ENCODE results near the gene DQX1. TPM values are rescaled to one million over a fixed set of nuclear protein-coding genes. Genes with fewer than 3 reads are reported as not detected.

DQX1 gene
- total and polyA plus RNA-seq, 9 of the 15 experiments (the other 6 are each of a cell fraction or from before 2014, with no cell fraction given), result 0.04 to 0.38 (median 0.18) TPM; not detected in 1

GRCh38 chr2:74502720-74503505 is 23.1 kb downstream of the DQX1 start (continued):
- TF ChIP-seq ZNF398 (CRISPR knock-in tag; IDR thresholded peaks at IDR 0.05) (no peak), BRF2 (IDR thresholded peaks at IDR 0.05; ENCODE audit: borderline replicate concordance, insufficient read depth, insufficient read length) (no peak), ELF4 (CRISPR knock-in tag; IDR thresholded peaks at IDR 0.05) (no peak), POU5F1 (IDR thresholded peaks at IDR 0.05; ENCODE audit: borderline replicate concordance, low read depth, low read length, partially characterized antibody) (no peak), MCM2 (IDR thresholded peaks at IDR 0.05; ENCODE audit: low read depth) (no peak), RUNX1 (IDR thresholded peaks at IDR 0.05; ENCODE audit: low read depth) (no peak), THRB (CRISPR knock-in tag; conservative IDR thresholded peaks at IDR 0.05) (no peak), SMC3 (conservative IDR thresholded peaks at IDR 0.05; ENCODE audit: insufficient read depth, low read depth, low read length) (0 out of 2 replicates have a peak, but pooled peaks have one; percentile 2), XRCC4 (IDR thresholded peaks at IDR 0.05; ENCODE audit: extremely low read depth, insufficient read depth, insufficient read length) (no peak), ZNF444 (CRISPR knock-in tag; IDR thresholded peaks at IDR 0.05) (no peak), TRIM24 (IDR thresholded peaks at IDR 0.05) (no peak), POLR2AphosphoS5 (IDR thresholded peaks at IDR 0.05; ENCODE audit: control insufficient read depth, insufficient read depth, low read depth, low read length) (peak; percentile 48; the same call in 1 of the 2 replicates), ZNF224 (CRISPR knock-in tag; IDR thresholded peaks at IDR 0.05) (no peak), POLR2A (conservative IDR thresholded peaks at IDR 0.05) (peak; percentile 84), OTX1 (CRISPR knock-in tag; IDR thresholded peaks at IDR 0.05) (no peak)
- TF ChIP-seq, protein P1, sequence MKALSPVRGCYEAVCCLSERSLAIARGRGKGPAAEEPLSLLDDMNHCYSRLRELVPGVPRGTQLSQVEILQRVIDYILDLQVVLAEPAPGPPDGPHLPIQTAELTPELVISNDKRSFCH (CRISPR knock-in tag; IDR thresholded peaks at IDR 0.05), result no peak
- TF ChIP-seq, protein P1 (tag; IDR thresholded peaks at IDR 0.05), result no peak; the same call in 1 of the 2 replicates

All from K562 (cell line).